GM12878 (cell line): ENCODE results near the gene NUP85. TPM values are rescaled to one million over a fixed set of nuclear protein-coding genes. Genes with fewer than 3 reads are reported as not detected.

Experiments used
- ATAC-seq: fragments of 200-7000 bp; cut with Tn5 transposase; 3 replicates; pipeline ENCODE4 v1.9.1; 2020; ENCODE audit warnings: mild to moderate bottlenecking, moderate library complexity
- BruUV-seq: library from RNA; stranded (reverse); fragments of 400-500 nt; replicated peaks from 2 replicates; lab custom pipeline; 2021; lab: Mats Ljungman, UMichigan
- CTCF ChIA-PET: fragments of 300-600 bp; sonication (Branson Sonifier 250); formaldehyde crosslinking; extraction: SDS; loops from one replicate; lab custom pipeline; 2021; ENCODE audit warnings: inconsistent platforms; lab: Yijun Ruan, JAX
- POLR2A ChIA-PET: fragments of 350-600 bp; formaldehyde crosslinking; extraction: SDS; loops from one replicate; lab custom pipeline; 2021; ENCODE audit warnings: inconsistent platforms; lab: Charles Lee
- RAD21 ChIA-PET: fragments of 300-600 bp; sonication (Branson Sonifier 250); formaldehyde crosslinking; loops from one replicate; lab custom pipeline; 2023; ENCODE audit warnings: antibody characterized with exemption; ENCODE audit not compliant: unreplicated experiment; lab: Charles Lee
- SMC1A ChIA-PET: fragments of 300-600 bp; sonication (Branson Sonifier 250); formaldehyde crosslinking; loops from one replicate; lab custom pipeline; 2023; ENCODE audit not compliant: unreplicated experiment, uncharacterized antibody; lab: Charles Lee
- DNase-seq: peaks from one replicate; pipeline ENCODE4 v3.0.0-alpha.2; 2011; ENCODE audit warnings: low read depth, low spot score
- FAIRE-seq: peaks from 3 replicates; lab custom pipeline; 2011; peaks lifted over from hg19 to GRCh38; lab: Jason Lieb, UNC
- H2AFZ ChIP-seq: 2 replicates; pipeline ENCODE4 v1.6.0; 2011; ENCODE audit warnings: low read depth, low read length, control low read depth; ENCODE audit not compliant: control insufficient read depth
- H3K27ac ChIP-seq: 2 replicates; pipeline ENCODE4 v1.5.1; 2011; ENCODE audit warnings: control low read depth; ENCODE audit not compliant: control insufficient read depth, insufficient read depth
- H3K27me3 ChIP-seq, 2 experiments: replicated peaks in 1 of 2; 2 replicates each; pipeline versions ENCODE4 v1.6.0 to v1.6.1; 2011; ENCODE audit warnings: low read length in 1 of 2; ENCODE audit not compliant: control insufficient read depth in 2 of 2, insufficient read depth in 2 of 2
- H3K36me3 ChIP-seq, 2 experiments: 2 replicates each; pipeline ENCODE4 v1.5.1; 2011; ENCODE audit warnings: low read length in 1 of 2; ENCODE audit not compliant: control insufficient read depth in 2 of 2, insufficient read depth in 2 of 2
- H3K4me1 ChIP-seq: 2 replicates; pipeline ENCODE4 v1.6.1; 2011; ENCODE audit warnings: mild to moderate bottlenecking, low read length, moderate library complexity, mixed read lengths; ENCODE audit not compliant: control insufficient read depth, insufficient read depth
- H3K4me2 ChIP-seq: 2 replicates; pipeline ENCODE4 v1.6.0; 2011; ENCODE audit warnings: control low read depth; ENCODE audit not compliant: control insufficient read depth, insufficient read depth
- H3K4me3 ChIP-seq: fragments of 200-600 bp; sonication (generic); 2 replicates; pipeline ENCODE4 v1.5.1; 2016
- H3K79me2 ChIP-seq: 2 replicates; pipeline ENCODE4 v1.6.0; 2011; ENCODE audit warnings: low read length; ENCODE audit not compliant: control insufficient read depth, insufficient read depth
- H3K9ac ChIP-seq: 2 replicates; pipeline ENCODE4 v1.8.0; 2011; ENCODE audit warnings: low read length, control low read depth, mixed read lengths; ENCODE audit not compliant: control insufficient read depth, insufficient read depth
- H3K9me3 ChIP-seq: replicated peaks from 3 replicates; pipeline ENCODE4 v1.5.1; 2011; ENCODE audit warnings: mild to moderate bottlenecking, low read length; ENCODE audit not compliant: control insufficient read depth, insufficient read depth
- H4K20me1 ChIP-seq: 2 replicates; pipeline ENCODE4 v1.6.0; 2011; ENCODE audit not compliant: control insufficient read depth, insufficient read depth
- ASH2L ChIP-seq: fragments of 300-600, 200-600 bp; sonication (generic); IDR thresholded peaks from 2 replicates; pipeline ENCODE4 v1.6.1; 2017; ENCODE audit warnings: low read depth, mild to moderate bottlenecking, borderline replicate concordance
- BRCA1 ChIP-seq: IDR thresholded peaks from 2 replicates; pipeline ENCODE4 v1.6.1; 2011; ENCODE audit warnings: low read depth, low read length, improper control_type of control experiment
- CREB1 ChIP-seq: IDR thresholded peaks from 2 replicates; pipeline ENCODE4 v1.6.1; 2012; ENCODE audit warnings: low read depth, mild to moderate bottlenecking, inconsistent platforms
- IRF4 ChIP-seq: IDR thresholded peaks from 2 replicates; pipeline ENCODE4 v1.6.1; 2011; ENCODE audit warnings: low read depth, low read length
- JUND ChIP-seq: IDR thresholded peaks from 2 replicates; pipeline ENCODE4 v1.6.1; 2012; ENCODE audit warnings: low read depth, mild to moderate bottlenecking, low read length, improper control_type of control experiment, moderate library complexity
- MYB ChIP-seq: fragments of 150-350 bp; IDR thresholded peaks from 2 replicates; pipeline ENCODE4 v1.6.1; 2014; ENCODE audit warnings: mild to moderate bottlenecking, low read depth, low read length, borderline replicate concordance
- NR2C1 ChIP-seq: fragments of 450-650 bp; IDR thresholded peaks from 2 replicates; pipeline ENCODE4 v1.6.1; 2017; ENCODE audit warnings: antibody characterized with exemption, mild to moderate bottlenecking, moderate library complexity
- SREBF2 ChIP-seq: IDR thresholded peaks from 2 replicates; pipeline ENCODE4 v1.6.1; 2012; ENCODE audit warnings: mild to moderate bottlenecking, low read length
- STAT3 ChIP-seq: IDR thresholded peaks from 2 replicates; pipeline ENCODE4 v1.6.1; 2011; ENCODE audit warnings: low read depth, low read length, improper control_type of control experiment
- ZNF274 ChIP-seq: IDR thresholded peaks from one replicate; pipeline ENCODE4 v1.8.0; 2011; ENCODE audit not compliant: insufficient read length, insufficient read depth
- WGBS: methylation state at CpG from one replicate; pipeline ENCODE4 v1.1.6; 2016; ENCODE audit warnings: low lambda C conversion rate; ENCODE audit not compliant: insufficient replicate concordance, insufficient coverage; ENCODE audit errors: missing lambda C conversion rate; 5-methylcytosine and 5-hydroxymethylcytosine counted together
- in situ Hi-C: fragments of 300-500 bp; cut with MboI; formaldehyde crosslinking; loops from 9 replicates; pipeline ENCODE4 v1.14.3; 2018; ENCODE audit warnings: mixed read lengths
- intact Hi-C: fragments of 100-400 bp; cut with micrococcal nuclease; formaldehyde crosslinking; loops from one replicate; pipeline ENCODE4 v1.14.2; 2022; ENCODE audit not compliant: unreplicated experiment
- polyA plus RNA-seq, 11 experiments: library from polyadenylated mRNA; depleted of rRNA in 4 of 11; unstranded in 6 of 11; stranded (reverse) in 5 of 11; fragments of >200 nt; fragmentation: Nextera tagmentation in 4 of 11; fragmentation: Illumina TruSeq in 1 of 11; extraction: Ambion mirVana in 4 of 11; extraction: Trizol in 1 of 11; gene quantifications; 1 replicate in 1 of 11; 2 replicates in 10 of 11; pipeline versions ENCODE4 v1.2.1 to v1.2.3, GENCODE V29; 2011 to 2016; ENCODE audit warnings: inconsistent platforms in 2 of 11, missing spikeins in 2 of 11, low read depth in 1 of 11
- total RNA-seq, 4 experiments: library from RNA; depleted of rRNA in 3 of 4; stranded (reverse); fragments of >200 nt in 3 of 4; fragmentation: Illumina TruSeq in 1 of 4; extraction: Trizol in 1 of 4; gene quantifications; 2 replicates each; pipeline versions ENCODE4 v1.2.1 to v1.2.3, GENCODE V29; 2013 to 2021
- TF ChIP-seq, protein P1 (sequence below): fragments of 450-650 bp; IDR thresholded peaks from 2 replicates; pipeline ENCODE4 v1.6.1; 2016; ENCODE audit warnings: mild to moderate bottlenecking
- TF ChIP-seq, protein P2 (sequence below): IDR thresholded peaks from 2 replicates; pipeline ENCODE4 v1.6.1; 2012; ENCODE audit warnings: low read depth, low read length, improper control_type of control experiment
- TF ChIP-seq, protein P3 (sequence below): fragments of 450-650 bp; IDR thresholded peaks from 2 replicates; pipeline ENCODE4 v1.6.1; 2014; ENCODE audit warnings: mild to moderate bottlenecking
- TF ChIP-seq, protein P4 (sequence below): IDR thresholded peaks from 2 replicates; pipeline ENCODE4 v1.6.1; 2011; ENCODE audit warnings: low read depth, low read length, improper control_type of control experiment, borderline replicate concordance

Gene NUP85
- total and polyA plus RNA-seq, 10 of the 15 experiments (the other 5 are each of a cell fraction or from before 2014, with no cell fraction given), result 54.0 to 135 (median 95.4) TPM

DNA sequence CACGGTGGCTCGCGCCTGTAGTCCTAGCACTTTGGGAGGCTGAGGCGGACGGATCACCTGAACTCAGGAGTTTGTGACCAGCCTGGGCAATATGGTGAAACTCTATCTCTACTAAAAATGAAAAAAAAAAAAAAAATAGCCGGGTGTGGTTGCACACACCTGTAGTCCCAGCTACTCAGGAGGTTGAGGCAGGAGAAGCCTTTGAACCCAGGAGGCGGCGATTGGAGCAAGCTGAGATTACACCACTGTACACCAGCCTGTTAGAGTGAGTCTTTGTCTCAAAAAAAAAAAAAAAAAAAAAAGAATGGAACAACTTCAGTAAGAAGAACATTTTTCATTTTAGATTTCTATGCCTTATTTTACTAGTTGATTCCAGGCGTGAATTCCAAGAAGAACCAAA, 2.7 kb downstream of the NUP85 start (continued):
- TF ChIP-seq, protein P1, sequence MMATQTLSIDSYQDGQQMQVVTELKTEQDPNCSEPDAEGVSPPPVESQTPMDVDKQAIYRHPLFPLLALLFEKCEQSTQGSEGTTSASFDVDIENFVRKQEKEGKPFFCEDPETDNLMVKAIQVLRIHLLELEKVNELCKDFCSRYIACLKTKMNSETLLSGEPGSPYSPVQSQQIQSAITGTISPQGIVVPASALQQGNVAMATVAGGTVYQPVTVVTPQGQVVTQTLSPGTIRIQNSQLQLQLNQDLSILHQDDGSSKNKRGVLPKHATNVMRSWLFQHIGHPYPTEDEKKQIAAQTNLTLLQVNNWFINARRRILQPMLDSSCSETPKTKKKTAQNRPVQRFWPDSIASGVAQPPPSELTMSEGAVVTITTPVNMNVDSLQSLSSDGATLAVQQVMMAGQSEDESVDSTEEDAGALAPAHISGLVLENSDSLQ, result no peak
- no peak for TF ChIP-seq ASH2L
- TF ChIP-seq MYB, result no peak

DNA sequence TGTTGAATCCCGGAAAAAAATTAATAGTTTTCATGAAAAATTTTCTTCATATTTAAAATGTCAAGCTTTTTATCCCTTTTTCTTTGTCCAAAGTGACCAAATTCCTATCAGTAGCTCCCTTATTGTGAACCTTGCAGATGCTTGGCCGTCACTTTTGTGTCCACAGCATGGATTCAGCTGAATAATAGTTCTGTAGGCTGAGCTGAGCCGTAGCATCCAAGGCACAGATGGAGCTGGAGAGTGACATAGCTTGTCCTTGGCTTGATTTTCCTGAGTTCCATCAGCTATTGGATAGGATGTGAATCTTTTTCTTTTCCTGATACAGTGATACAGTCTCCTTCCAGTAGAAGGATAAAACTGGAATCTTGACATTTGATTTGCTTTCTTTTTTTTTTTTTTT, 3.6 kb downstream of the NUP85 start:
- H3K9ac ChIP-seq, result no peak overlapping the region
- H3K4me3 ChIP-seq, result no peak overlapping the region
- intact Hi-C loops, result no loop called here
- ATAC-seq (no peak), DNase-seq (no peak), FAIRE-seq (no peak)
- H3K27me3 ChIP-seq, result no peaks in the 10 kb centered on the region
- 91% methylated on average over 3 of the region's 3 CpGs for WGBS
- H3K4me2 ChIP-seq, result no peak overlapping the region
- no peaks in the 10 kb centered on the region; the same call in 1 of the 2 replicates for H3K4me1 ChIP-seq
- ChIA-PET SMC1A (interaction anchor here (0.6 to 1.4 kb wide), 5 partner anchors 41 to 204 kb away, joined by 3 to 6 read pairs (median 3); no protein-coding TSS in a partner anchor), CTCF (interaction anchor here (0.7 to 4.5 kb wide), 10 partner anchors 9 to 247 kb away, joined by 3 to 16 read pairs (median 3); partner anchors contain the start of genes MIF4GD and SLC25A19), POLR2A (interaction anchor here (0.6 to 0.7 kb wide), 4 partner anchors 31 to 437 kb away, joined by 3 to 6 read pairs (median 4); a partner anchor contains a TSS), RAD21 (interaction anchor here (1.1 to 1.3 kb wide), 2 partner anchors 94 to 248 kb away, joined by 3 to 5 read pairs; no protein-coding TSS in a partner anchor)
- no peak for TF ChIP-seq NR2C1
- TF ChIP-seq, protein P2, sequence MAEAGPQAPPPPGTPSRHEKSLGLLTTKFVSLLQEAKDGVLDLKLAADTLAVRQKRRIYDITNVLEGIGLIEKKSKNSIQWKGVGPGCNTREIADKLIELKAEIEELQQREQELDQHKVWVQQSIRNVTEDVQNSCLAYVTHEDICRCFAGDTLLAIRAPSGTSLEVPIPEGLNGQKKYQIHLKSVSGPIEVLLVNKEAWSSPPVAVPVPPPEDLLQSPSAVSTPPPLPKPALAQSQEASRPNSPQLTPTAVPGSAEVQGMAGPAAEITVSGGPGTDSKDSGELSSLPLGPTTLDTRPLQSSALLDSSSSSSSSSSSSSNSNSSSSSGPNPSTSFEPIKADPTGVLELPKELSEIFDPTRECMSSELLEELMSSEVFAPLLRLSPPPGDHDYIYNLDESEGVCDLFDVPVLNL, result no peak
- no peak for TF ChIP-seq IRF4
- no peak for TF ChIP-seq SREBF2
- no peak for TF ChIP-seq CREB1
- no peak for TF ChIP-seq JUND
- no peak for TF ChIP-seq ZNF274
- TF ChIP-seq, protein P3, sequence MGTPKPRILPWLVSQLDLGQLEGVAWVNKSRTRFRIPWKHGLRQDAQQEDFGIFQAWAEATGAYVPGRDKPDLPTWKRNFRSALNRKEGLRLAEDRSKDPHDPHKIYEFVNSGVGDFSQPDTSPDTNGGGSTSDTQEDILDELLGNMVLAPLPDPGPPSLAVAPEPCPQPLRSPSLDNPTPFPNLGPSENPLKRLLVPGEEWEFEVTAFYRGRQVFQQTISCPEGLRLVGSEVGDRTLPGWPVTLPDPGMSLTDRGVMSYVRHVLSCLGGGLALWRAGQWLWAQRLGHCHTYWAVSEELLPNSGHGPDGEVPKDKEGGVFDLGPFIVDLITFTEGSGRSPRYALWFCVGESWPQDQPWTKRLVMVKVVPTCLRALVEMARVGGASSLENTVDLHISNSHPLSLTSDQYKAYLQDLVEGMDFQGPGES, result no peak
- TF ChIP-seq, protein P4, sequence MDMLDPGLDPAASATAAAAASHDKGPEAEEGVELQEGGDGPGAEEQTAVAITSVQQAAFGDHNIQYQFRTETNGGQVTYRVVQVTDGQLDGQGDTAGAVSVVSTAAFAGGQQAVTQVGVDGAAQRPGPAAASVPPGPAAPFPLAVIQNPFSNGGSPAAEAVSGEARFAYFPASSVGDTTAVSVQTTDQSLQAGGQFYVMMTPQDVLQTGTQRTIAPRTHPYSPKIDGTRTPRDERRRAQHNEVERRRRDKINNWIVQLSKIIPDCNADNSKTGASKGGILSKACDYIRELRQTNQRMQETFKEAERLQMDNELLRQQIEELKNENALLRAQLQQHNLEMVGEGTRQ, result no peak
- TF ChIP-seq BRCA1, result no peak
- TF ChIP-seq STAT3, result no peak
- H4K20me1 ChIP-seq, result no peaks in the 10 kb centered on the region
- no peak overlapping the region for H2AFZ ChIP-seq
- H3K36me3 ChIP-seq, result peaks cover 4 to 9% of the 10 kb centered on the region in 2 experiments; a peak in 3 of 4 replicates
- H3K27ac ChIP-seq, result no peak overlapping the region
- H3K9me3 ChIP-seq, result no peaks in the 10 kb centered on the region
- BruUV-seq, result no TSS peak
- in situ Hi-C loops, result no loop called here
- peaks cover 37% of the 10 kb centered on the region for H3K79me2 ChIP-seq
